Lung (tissue), 12 donors: ENCODE data around the gene MESP2. TPM values are rescaled to one million over a fixed set of nuclear protein-coding genes. Genes with fewer than 3 reads are reported as not detected.

ENCODE experiments used
- ATAC-seq: fragments of 200-7000 bp; cut with Tn5 transposase; one replicate; pipeline ENCODE4 v1.9.1; 2020; ENCODE audit warnings: moderate number of reproducible peaks; ENCODE audit not compliant: insufficient read depth, low FRiP score
- DNase-seq, 3 donors: peaks; one replicate each; pipeline ENCODE4 v3.0.0-alpha.2; 2013 to 2017
- H3K27ac ChIP-seq, 2 donors: one replicate each; pipeline ENCODE4 v1.5.1; 2013; ENCODE audit warnings: mild to moderate bottlenecking in 2 of 2, moderate library complexity in 2 of 2, control low read depth in 1 of 2, inconsistent platforms in 1 of 2, low read depth in 1 of 2, low read length in 1 of 2
- H3K27me3 ChIP-seq, 3 donors: one replicate each; pipeline ENCODE4 v1.5.1; 2013; ENCODE audit warnings: low read length in 2 of 3; ENCODE audit not compliant: control insufficient read depth in 3 of 3, insufficient read depth in 3 of 3
- H3K36me3 ChIP-seq, 4 donors: one replicate each; pipeline ENCODE4 v1.5.1; 2013; ENCODE audit warnings: low read length in 4 of 4, mild to moderate bottlenecking in 1 of 4, moderate library complexity in 1 of 4; ENCODE audit not compliant: control insufficient read depth in 4 of 4, insufficient read depth in 4 of 4
- H3K4me1 ChIP-seq, 5 donors: one replicate each; pipeline ENCODE4 v1.5.1; 2013; ENCODE audit warnings: low read length in 5 of 5, mild to moderate bottlenecking in 2 of 5, moderate library complexity in 1 of 5; ENCODE audit not compliant: control insufficient read depth in 5 of 5, insufficient read depth in 5 of 5
- H3K4me3 ChIP-seq: one replicate; pipeline ENCODE4 v1.5.1; 2013; ENCODE audit warnings: mild to moderate bottlenecking, control low read depth, moderate library complexity
- H3K9ac ChIP-seq, 2 donors: one replicate each; pipeline ENCODE4 v1.5.1; 2013; ENCODE audit warnings: low read length in 2 of 2, control low read depth in 1 of 2; ENCODE audit not compliant: insufficient read depth in 1 of 2
- H3K9me3 ChIP-seq, 4 donors: one replicate each; pipeline ENCODE4 v1.5.1; 2013; ENCODE audit warnings: low read length in 3 of 4, mild to moderate bottlenecking in 1 of 4, moderate library complexity in 1 of 4; ENCODE audit not compliant: control insufficient read depth in 4 of 4, insufficient read depth in 3 of 4
- WGBS, 2 donors: extraction: QIAGEN DNeasy Blood & Tissue Kit; methylation state at CpG; one replicate each; pipeline ENCODE4 v1.1.7; 2013; 5-methylcytosine and 5-hydroxymethylcytosine counted together
- polyA plus RNA-seq, 2 donors: library from polyadenylated mRNA; stranded (reverse); fragments of 200-250 nt; gene quantifications; one replicate each; pipeline ENCODE4 v1.2.1, GENCODE V29; 2013
- total RNA-seq, 2 donors: library from RNA; depleted of rRNA in 1 of 2; stranded (reverse); fragments of >200 nt in 1 of 2; gene quantifications; one replicate each; pipeline ENCODE4 v1.2.1, GENCODE V29; 2014 to 2021
- TF ChIP-seq, protein P1 (sequence below): IDR thresholded peaks from 2 replicates; pipeline ENCODE4 v1.5.1; 2012; ENCODE audit warnings: mild to moderate bottlenecking; ENCODE audit errors: control extremely low read depth, extremely low read depth
- donor health status: control.
- donor health status: control.
- donor health status: Bipolar disorder and iron deficiency.
- donor health status: healthy.
- donor health status: DM: yes; HTN: yes; CAD: no.

Gene MESP2
- total and polyA plus RNA-seq, 4 donors: 0.17 to 0.71 (median 0.55) TPM; not detected in 1

DNA sequence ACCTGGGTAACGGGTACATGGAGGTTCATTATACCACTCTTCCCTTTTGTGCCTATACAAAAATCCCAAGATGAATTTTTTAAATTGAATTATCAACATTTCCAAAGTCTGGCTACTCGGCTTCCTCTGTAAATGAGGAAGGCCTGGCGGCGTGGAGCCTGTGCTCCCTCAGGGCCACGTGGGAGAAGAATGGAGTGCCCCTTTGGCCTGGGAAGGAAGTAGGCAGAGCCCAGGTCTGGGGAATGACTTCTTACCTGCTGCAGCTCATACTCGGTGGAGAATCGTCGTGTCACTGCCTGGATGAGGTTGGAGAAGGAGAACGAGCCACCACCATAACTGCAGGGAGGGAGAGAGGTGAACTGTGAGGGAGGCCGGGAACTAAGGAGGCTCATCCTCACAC lies 14.1 kb downstream of the MESP2 start:
- TF ChIP-seq, protein P1, sequence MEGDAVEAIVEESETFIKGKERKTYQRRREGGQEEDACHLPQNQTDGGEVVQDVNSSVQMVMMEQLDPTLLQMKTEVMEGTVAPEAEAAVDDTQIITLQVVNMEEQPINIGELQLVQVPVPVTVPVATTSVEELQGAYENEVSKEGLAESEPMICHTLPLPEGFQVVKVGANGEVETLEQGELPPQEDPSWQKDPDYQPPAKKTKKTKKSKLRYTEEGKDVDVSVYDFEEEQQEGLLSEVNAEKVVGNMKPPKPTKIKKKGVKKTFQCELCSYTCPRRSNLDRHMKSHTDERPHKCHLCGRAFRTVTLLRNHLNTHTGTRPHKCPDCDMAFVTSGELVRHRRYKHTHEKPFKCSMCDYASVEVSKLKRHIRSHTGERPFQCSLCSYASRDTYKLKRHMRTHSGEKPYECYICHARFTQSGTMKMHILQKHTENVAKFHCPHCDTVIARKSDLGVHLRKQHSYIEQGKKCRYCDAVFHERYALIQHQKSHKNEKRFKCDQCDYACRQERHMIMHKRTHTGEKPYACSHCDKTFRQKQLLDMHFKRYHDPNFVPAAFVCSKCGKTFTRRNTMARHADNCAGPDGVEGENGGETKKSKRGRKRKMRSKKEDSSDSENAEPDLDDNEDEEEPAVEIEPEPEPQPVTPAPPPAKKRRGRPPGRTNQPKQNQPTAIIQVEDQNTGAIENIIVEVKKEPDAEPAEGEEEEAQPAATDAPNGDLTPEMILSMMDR: no peak
- Histone ChIP-seq H3K9ac (no peak overlapping the region), H3K4me1 (peaks cover 0 to 8% (median 0%) of the 10 kb centered on the region in 5 donors), H3K27me3 (no peaks in the 10 kb centered on the region), H3K9me3 (peaks cover 0 to 4% (median 0%) of the 10 kb centered on the region in 4 donors), H3K36me3 (peaks cover 0 to 3% (median 0%) of the 10 kb centered on the region in 4 donors), H3K27ac (no peak overlapping the region), H3K4me3 (no peak overlapping the region)
- 85 to 88% methylated on average over 10 of the region's 10 CpGs for WGBS, 2 donors
- DNase-seq: no peak
- no peak for ATAC-seq

DNA sequence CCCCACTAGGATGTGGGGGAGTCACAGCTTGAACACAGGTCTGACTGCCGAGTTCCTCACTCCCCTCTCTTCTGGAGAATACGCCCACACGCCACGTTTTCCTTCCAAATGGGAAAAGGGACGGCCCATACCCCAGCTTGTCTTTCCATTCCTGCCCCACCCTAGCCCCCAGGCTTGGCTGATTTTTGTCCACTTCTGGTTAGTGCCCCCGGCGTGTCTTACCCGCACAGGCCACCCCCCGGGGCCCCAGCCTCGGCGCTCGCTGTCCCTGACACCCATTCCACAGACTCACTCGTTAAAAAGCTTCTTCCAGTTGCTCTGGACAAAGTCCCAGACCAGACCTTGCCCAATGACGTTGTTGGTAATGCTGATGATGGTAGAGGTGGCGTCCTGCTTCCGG lies 14.5 kb downstream of the MESP2 start:
- ATAC-seq: no peak
- TF ChIP-seq, protein P1: no peak
- peaks cover 0 to 3% (median 0%) of the 10 kb centered on the region in 4 donors for H3K36me3 ChIP-seq
- H3K9ac ChIP-seq: no peak overlapping the region
- H3K4me3 ChIP-seq: no peak overlapping the region
- DNase-seq: no peak
- WGBS, 2 donors: 92 to 94% methylated on average over 16 of the region's 16 CpGs
- H3K27me3 ChIP-seq: no peaks in the 10 kb centered on the region
- H3K9me3 ChIP-seq: peaks cover 0 to 4% (median 0%) of the 10 kb centered on the region in 4 donors
- peaks cover 0 to 7% (median 0%) of the 10 kb centered on the region in 5 donors for H3K4me1 ChIP-seq
- H3K27ac ChIP-seq: no peak overlapping the region

DNA sequence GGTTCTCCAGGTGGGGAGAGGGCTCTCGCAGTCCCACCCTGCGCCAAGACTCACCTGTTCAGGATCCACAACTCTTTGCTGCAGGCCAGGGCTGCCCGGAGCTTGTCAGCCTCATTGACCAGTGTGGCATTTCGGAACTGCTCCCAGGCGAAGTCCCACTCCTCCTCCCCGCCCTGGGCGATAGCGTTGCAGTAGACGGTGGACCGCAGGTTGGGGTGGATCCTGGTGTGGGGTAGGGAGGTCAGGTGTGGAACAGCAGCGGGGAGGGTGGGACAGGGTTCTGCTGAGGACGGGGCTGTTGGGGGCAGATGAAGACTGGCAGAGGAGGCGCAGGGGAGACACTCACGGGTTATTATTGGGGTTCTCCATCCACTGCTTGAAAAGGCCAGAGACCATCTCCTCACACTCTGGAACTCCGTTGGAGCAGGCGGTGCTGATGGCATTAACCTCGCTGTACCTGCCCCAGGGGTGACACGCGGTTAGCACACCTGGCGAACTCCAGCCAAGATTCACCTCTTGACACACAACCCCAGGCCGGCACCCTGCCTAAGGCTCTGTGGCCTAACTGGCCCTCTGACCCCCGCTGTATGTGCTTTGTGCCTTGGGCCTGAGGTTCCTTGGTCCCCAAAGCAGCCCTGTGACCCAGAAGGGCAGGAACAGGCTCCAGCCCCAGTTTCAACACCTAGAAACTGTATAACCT lies 16.1 kb downstream of the MESP2 start:
- TF ChIP-seq, protein P1: no peak
- peaks cover 0 to 4% (median 0%) of the 10 kb centered on the region in 4 donors for H3K9me3 ChIP-seq
- DNase-seq: no peak
- H3K27me3 ChIP-seq: no peaks in the 10 kb centered on the region
- H3K9ac ChIP-seq: no peak overlapping the region
- peaks cover 0 to 3% (median 0%) of the 10 kb centered on the region in 4 donors for H3K36me3 ChIP-seq
- peaks cover 0 to 7% (median 0%) of the 10 kb centered on the region in 5 donors for H3K4me1 ChIP-seq
- H3K27ac ChIP-seq: no peak overlapping the region
- 97 to 98% methylated on average over 22 of the region's 22 CpGs for WGBS, 2 donors
- no peak overlapping the region for H3K4me3 ChIP-seq
- ATAC-seq: no peak
